IMR-90 (cell line): ENCODE results near the gene TBC1D1. TPM values are rescaled to one million over a fixed set of nuclear protein-coding genes. Genes with fewer than 3 reads are reported as not detected.

ENCODE experiments used
- ATAC-seq: fragments of 200-7000 bp; cut with Tn5 transposase; 2 replicates; pipeline ENCODE4 v1.9.1; 2020; ENCODE audit warnings: low read depth, mild to moderate bottlenecking, moderate library complexity
- BruUV-seq: library from RNA; stranded (reverse); fragments of 400-500 nt; replicated peaks from 2 replicates; lab custom pipeline; 2021; lab: Mats Ljungman, UMichigan
- CTCF ChIA-PET: fragments of 300-600 bp; formaldehyde crosslinking; extraction: SDS; loops from one replicate; lab custom pipeline; 2021; ENCODE audit warnings: antibody characterized with exemption; lab: Yijun Ruan, JAX
- POLR2A ChIA-PET: fragments of 300-600 bp; sonication (Branson Sonifier 250); formaldehyde crosslinking; loops from one replicate; lab custom pipeline; 2022; ENCODE audit warnings: antibody characterized with exemption; ENCODE audit not compliant: unreplicated experiment; lab: Charles Lee
- DNase-seq: peaks from one replicate; pipeline ENCODE4 v3.0.0; 2013
- H2AFZ ChIP-seq: replicated peaks from 2 replicates; pipeline ENCODE3; 2013; ENCODE audit warnings: low read length, mild to moderate bottlenecking; ENCODE audit not compliant: poor library complexity
- H2AK5ac ChIP-seq: 2 replicates; pipeline ENCODE4 v1.6.1; 2013; ENCODE audit warnings: low read depth, low read length, inconsistent platforms
- H2AK9ac ChIP-seq: replicated peaks from 2 replicates; pipeline ENCODE3; 2013; ENCODE audit warnings: mild to moderate bottlenecking, low read depth, low read length, moderate library complexity; ENCODE audit not compliant: poor library complexity
- H2BK120ac ChIP-seq: 2 replicates; pipeline ENCODE4 v1.6.1; 2013; ENCODE audit warnings: low read depth, low read length, inconsistent platforms
- H2BK15ac ChIP-seq: 3 replicates; pipeline ENCODE4 v1.6.1; 2013; ENCODE audit warnings: low read depth, low read length, inconsistent platforms
- H2BK20ac ChIP-seq: 2 replicates; pipeline ENCODE4 v1.6.1; 2013; ENCODE audit warnings: low read depth, mild to moderate bottlenecking, inconsistent platforms, low read length, moderate library complexity
- H2BK5ac ChIP-seq: 2 replicates; pipeline ENCODE4 v1.6.1; 2013; ENCODE audit warnings: mild to moderate bottlenecking, low read depth, low read length, inconsistent platforms; ENCODE audit not compliant: poor library complexity, severe bottlenecking
- H3K14ac ChIP-seq: replicated peaks from 2 replicates; pipeline ENCODE4 v1.6.1; 2013; ENCODE audit warnings: low read depth, low read length, inconsistent platforms
- H3K18ac ChIP-seq: 2 replicates; pipeline ENCODE4 v1.6.1; 2013; ENCODE audit warnings: low read depth, low read length, control low read depth
- H3K23ac ChIP-seq: 2 replicates; pipeline ENCODE4 v1.6.1; 2013; ENCODE audit warnings: low read depth, low read length, inconsistent platforms
- H3K27ac ChIP-seq: 2 replicates; pipeline ENCODE4 v1.5.1; 2013; ENCODE audit warnings: mild to moderate bottlenecking, control low read depth, low read length; ENCODE audit not compliant: insufficient read depth
- H3K27me3 ChIP-seq: 2 replicates; pipeline ENCODE4 v1.6.1; 2013; ENCODE audit warnings: low read length; ENCODE audit not compliant: control insufficient read depth, insufficient read depth
- H3K36me3 ChIP-seq: 2 replicates; pipeline ENCODE4 v1.6.1; 2013; ENCODE audit warnings: low read length, mixed read lengths; ENCODE audit not compliant: control insufficient read depth, insufficient read depth
- H3K4ac ChIP-seq: 2 replicates; pipeline ENCODE4 v1.6.1; 2013; ENCODE audit warnings: low read depth, low read length, inconsistent platforms
- H3K4me1 ChIP-seq: 2 replicates; pipeline ENCODE4 v1.6.1; 2013; ENCODE audit warnings: low read length, mixed read lengths; ENCODE audit not compliant: control insufficient read depth, insufficient read depth
- H3K4me2 ChIP-seq: 2 replicates; pipeline ENCODE4 v1.6.1; 2013; ENCODE audit warnings: low read depth, mild to moderate bottlenecking, control low read depth, low read length, moderate library complexity
- H3K4me3 ChIP-seq: 2 replicates; pipeline ENCODE4 v1.5.1; 2013; ENCODE audit warnings: low read depth, mild to moderate bottlenecking, control low read depth, low read length, moderate library complexity; ENCODE audit not compliant: insufficient read depth
- H3K56ac ChIP-seq: 2 replicates; pipeline ENCODE4 v1.6.1; 2013; ENCODE audit warnings: low read length, inconsistent platforms; ENCODE audit not compliant: insufficient read depth; ENCODE audit errors: extremely low read depth
- H3K79me1 ChIP-seq, 2 experiments: 2 replicates each; pipeline ENCODE4 v1.6.1; 2013; ENCODE audit warnings: low read length in 2 of 2, inconsistent platforms in 1 of 2, low read depth in 1 of 2
- H3K9ac ChIP-seq: 2 replicates; pipeline ENCODE4 v1.6.1; 2013; ENCODE audit warnings: low read depth, low read length, control low read depth
- H3K9me1 ChIP-seq: 2 replicates; pipeline ENCODE4 v1.6.1; 2013; ENCODE audit warnings: low read length, inconsistent platforms; ENCODE audit not compliant: insufficient read depth
- H3K9me3 ChIP-seq: 2 replicates; pipeline ENCODE4 v1.6.1; 2013; ENCODE audit warnings: low read length; ENCODE audit not compliant: control insufficient read depth, insufficient read depth
- H4K20me1 ChIP-seq: 2 replicates; pipeline ENCODE4 v1.6.1; 2013; ENCODE audit warnings: low read length, inconsistent platforms; ENCODE audit not compliant: insufficient read depth
- H4K5ac ChIP-seq: 2 replicates; pipeline ENCODE4 v1.6.1; 2013; ENCODE audit warnings: mild to moderate bottlenecking, low read depth, low read length, control low read depth
- H4K8ac ChIP-seq, 2 experiments: 2 replicates each; pipeline ENCODE4 v1.6.1; 2013; ENCODE audit warnings: low read depth in 2 of 2, low read length in 2 of 2, control low read depth in 1 of 2, inconsistent platforms in 1 of 2
- H4K91ac ChIP-seq: 2 replicates; pipeline ENCODE4 v1.6.1; 2013; ENCODE audit warnings: low read depth, low read length, inconsistent platforms; ENCODE audit not compliant: insufficient read depth
- CEBPB ChIP-seq: IDR thresholded peaks from 2 replicates; pipeline ENCODE4 v1.6.1; 2012; ENCODE audit warnings: low read depth, low read length, improper control_type of control experiment
- CHD1 ChIP-seq: IDR thresholded peaks from 2 replicates; pipeline ENCODE4 v1.6.1; 2012; ENCODE audit warnings: low read depth, low read length, improper control_type of control experiment
- CTCF ChIP-seq: conservative IDR thresholded peaks from 2 replicates; pipeline ENCODE4 v1.5.1; 2012; ENCODE audit warnings: mild to moderate bottlenecking, low read depth, low read length, improper control_type of control experiment
- ELK1 ChIP-seq: fragments of 150-350 bp; IDR thresholded peaks from 2 replicates; pipeline ENCODE4 v1.6.1; 2016; ENCODE audit warnings: low read depth, mild to moderate bottlenecking, low read length, moderate library complexity, borderline replicate concordance
- MAZ ChIP-seq: IDR thresholded peaks from 2 replicates; pipeline ENCODE4 v1.6.1; 2012; ENCODE audit warnings: low read depth, mild to moderate bottlenecking, low read length, improper control_type of control experiment, moderate library complexity, borderline replicate concordance
- MXI1 ChIP-seq: IDR thresholded peaks from 2 replicates; pipeline ENCODE4 v1.6.1; 2012; ENCODE audit warnings: low read depth, mild to moderate bottlenecking, low read length, moderate library complexity, borderline replicate concordance
- NFE2L2 ChIP-seq: fragments of 150-350 bp; IDR thresholded peaks from 2 replicates; pipeline ENCODE4 v1.6.1; 2016; ENCODE audit warnings: low read depth, mild to moderate bottlenecking, low read length
- POLR2A ChIP-seq: IDR thresholded peaks from 2 replicates; pipeline ENCODE4 v1.6.1; 2012; ENCODE audit warnings: mild to moderate bottlenecking, low read depth, low read length
- RAD21 ChIP-seq: IDR thresholded peaks from 2 replicates; pipeline ENCODE4 v1.6.1; 2012; ENCODE audit warnings: low read length, improper control_type of control experiment
- USF2 ChIP-seq: fragments of 150-350 bp; IDR thresholded peaks from 2 replicates; pipeline ENCODE4 v1.6.1; 2017; ENCODE audit warnings: mild to moderate bottlenecking, antibody characterized with exemption, low read length, low read depth
- WGBS, 2 experiments: methylation state at CpG; one replicate each; pipeline versions ENCODE4 v1.1.5 to v1.1.7; 2013; ENCODE audit warnings: missing lambda C conversion rate in 2 of 2; ENCODE audit not compliant: insufficient read length in 1 of 2; ENCODE audit errors: extremely low coverage in 2 of 2; 5-methylcytosine and 5-hydroxymethylcytosine counted together
- dilution Hi-C: fragments of 300-500 bp; cut with HindIII; formaldehyde crosslinking; loops from one replicate; pipeline ENCODE4 v1.14.3; 2018; ENCODE audit warnings: low sequenced_read_pairs; ENCODE audit not compliant: unreplicated experiment
- in situ Hi-C: fragments of 300-500 bp; cut with MboI; formaldehyde crosslinking; loops from 3 replicates; pipeline ENCODE4 v1.14.3; 2019; ENCODE audit warnings: low sequenced_read_pairs, inconsistent platforms, mixed read lengths
- intact Hi-C: fragments of 100-400 bp; cut with micrococcal nuclease; formaldehyde crosslinking; loops from 2 replicates; pipeline ENCODE4 v1.10.0; 2022
- polyA plus RNA-seq, 3 experiments: library from polyadenylated mRNA; depleted of rRNA; stranded (reverse); fragments of >200 nt; gene quantifications; 2 replicates each; pipeline ENCODE4 v1.2.3, GENCODE V29; 2012; ENCODE audit warnings: low replicate concordance in 1 of 3
- total RNA-seq: library from RNA; depleted of rRNA; stranded (reverse); fragments of >200 nt; gene quantifications from 2 replicates; pipeline ENCODE4 v1.2.3, GENCODE V29; 2012

Gene TBC1D1
- total and polyA plus RNA-seq, 2 of the 4 experiments (the other 2 are of a cell fraction) = 42.4 to 104 TPM

- dilution Hi-C loops = no loop called here
Observed at GRCh38 chr4:38037612-38038011, 146.7 kb downstream of the TBC1D1 start.

More at GRCh38 chr4:38037612-38038011, 146.7 kb downstream of the TBC1D1 start:
- POLR2A ChIA-PET = no interaction called here
- ATAC-seq (no peak), DNase-seq (no peak)
- Histone ChIP-seq H4K91ac (no peak overlapping the region), H3K18ac (no peak overlapping the region), H3K23ac (no peak overlapping the region), H4K5ac (no peak overlapping the region), H2AFZ (no peak overlapping the region), H3K36me3 (peaks cover 6% of the 10 kb centered on the region; the same call in 1 of the 2 replicates), H3K4me3 (no peak overlapping the region), H4K8ac (no peak overlapping the region), H2BK120ac (no peak overlapping the region), H2AK9ac (no peak overlapping the region), H2BK20ac (no peak overlapping the region), H3K79me1 (peaks cover 0 to 2% of the 10 kb centered on the region in 2 experiments; a peak in 1 of 4 replicates), H3K56ac (no peak overlapping the region), H3K9me3 (no peaks in the 10 kb centered on the region), H3K9ac (no peak overlapping the region), H2BK15ac (no peak overlapping the region), H3K27me3 (no peaks in the 10 kb centered on the region), H3K14ac (no peak overlapping the region), H3K4ac (no peak overlapping the region), H2AK5ac (no peak overlapping the region), H3K4me2 (no peak overlapping the region), H3K27ac (no peak overlapping the region), H4K20me1 (no peaks in the 10 kb centered on the region), H3K9me1 (peaks cover 2% of the 10 kb centered on the region; the same call in 1 of the 2 replicates), H3K4me1 (no peaks in the 10 kb centered on the region), H2BK5ac (no peak overlapping the region)
- CTCF ChIA-PET = no interaction called here
- 95% methylated on average over 6 of the region's 8 CpGs; no CpG with 5 or more reads in 1 of the 2 experiments for WGBS, 2 experiments
- TF ChIP-seq NFE2L2 (no peak), MAZ (no peak), USF2 (no peak), POLR2A (no peak), MXI1 (no peak), CHD1 (no peak), RAD21 (no peak), CTCF (no peak), CEBPB (no peak), ELK1 (no peak)
- BruUV-seq = no TSS peak
- intact Hi-C loops = loop anchor here (10.0 kb wide), 1 partner anchor 583 kb away; a partner anchor contains a TSS
- in situ Hi-C loops = loop anchor here (5.0 to 10.0 kb wide), 2 partner anchors 235 to 433 kb away; no protein-coding TSS in a partner anchor
